Keratinocyte (primary cell): Measurements from ENCODE around the gene OGFOD3. TPM values are rescaled to one million over a fixed set of nuclear protein-coding genes. Genes with fewer than 3 reads are reported as not detected.

Experiments
- DNase-seq: peaks from one replicate; pipeline ENCODE4 v3.0.0-alpha.2; 2011; ENCODE audit warnings: low read depth, missing footprints, low spot score
- FAIRE-seq: peaks from 2 replicates; lab custom pipeline; 2011; peaks lifted over from hg19 to GRCh38; lab: Jason Lieb, UNC
- H2AFZ ChIP-seq: 2 replicates; pipeline ENCODE4 v1.6.0; 2012; ENCODE audit warnings: low read length, control low read depth, inconsistent platforms; ENCODE audit not compliant: control insufficient read depth
- H3K27ac ChIP-seq: 2 replicates; pipeline ENCODE4 v1.5.1; 2011; ENCODE audit warnings: low read length; ENCODE audit not compliant: control insufficient read depth, insufficient read depth
- H3K27me3 ChIP-seq: 3 replicates; pipeline ENCODE4 v1.6.0; 2011; ENCODE audit warnings: low read length; ENCODE audit not compliant: control insufficient read depth, insufficient read depth; ENCODE audit errors: extremely low read depth
- H3K36me3 ChIP-seq, 2 experiments: 2 replicates in 1 of 2; 3 replicates in 1 of 2; pipeline ENCODE4 v1.5.1; 2011; ENCODE audit warnings: low read length in 2 of 2, mild to moderate bottlenecking in 1 of 2; ENCODE audit not compliant: control insufficient read depth in 2 of 2, insufficient read depth in 2 of 2; ENCODE audit errors: extremely low read depth in 1 of 2
- H3K4me1 ChIP-seq: 3 replicates; pipeline ENCODE4 v1.5.1; 2011; ENCODE audit warnings: low read length; ENCODE audit not compliant: control insufficient read depth, insufficient read depth; ENCODE audit errors: extremely low read depth
- H3K4me2 ChIP-seq: 3 replicates; pipeline ENCODE4 v1.6.0; 2011; ENCODE audit warnings: low read depth, low read length; ENCODE audit not compliant: control insufficient read depth, insufficient read depth; ENCODE audit errors: extremely low read depth
- H3K4me3 ChIP-seq, 3 experiments: fragments of 200-600 bp in 1 of 3; sonication (generic) in 1 of 3; 2 replicates in 2 of 3; 3 replicates in 1 of 3; pipeline ENCODE4 v1.5.1; 2011 to 2016; ENCODE audit warnings: low read length in 3 of 3, mild to moderate bottlenecking in 3 of 3, control low read depth in 2 of 3, inconsistent platforms in 1 of 3, low read depth in 1 of 3, mixed read lengths in 1 of 3, mixed run types in 1 of 3, moderate library complexity in 1 of 3; ENCODE audit not compliant: control insufficient read depth in 2 of 3, insufficient read depth in 2 of 3; ENCODE audit errors: extremely low read depth in 1 of 3
- H3K79me2 ChIP-seq: 2 replicates; pipeline ENCODE4 v1.6.0; 2012; ENCODE audit warnings: low read length; ENCODE audit not compliant: control insufficient read depth, insufficient read depth
- H3K9ac ChIP-seq: 3 replicates; pipeline ENCODE4 v1.6.0; 2011; ENCODE audit warnings: low read length; ENCODE audit not compliant: control insufficient read depth, insufficient read depth; ENCODE audit errors: extremely low read depth
- H3K9me1 ChIP-seq: 3 replicates; pipeline ENCODE4 v1.6.0; 2011; ENCODE audit warnings: low read length; ENCODE audit not compliant: control insufficient read depth, insufficient read depth; ENCODE audit errors: extremely low read depth
- H3K9me3 ChIP-seq: 2 replicates; pipeline ENCODE4 v1.5.1; 2012; ENCODE audit warnings: low read depth, low read length; ENCODE audit not compliant: control insufficient read depth
- H4K20me1 ChIP-seq: 3 replicates; pipeline ENCODE4 v1.6.0; 2011; ENCODE audit warnings: low read length; ENCODE audit not compliant: control insufficient read depth, insufficient read depth; ENCODE audit errors: extremely low read depth
- CTCF ChIP-seq, 3 experiments: IDR thresholded peaks in 1 of 3; conservative IDR thresholded peaks in 1 of 3; optimal IDR thresholded peaks in 1 of 3; 2 replicates in 2 of 3; 3 replicates in 1 of 3; pipeline versions ENCODE3 to v1.5.1; 2011; ENCODE audit warnings: low read length in 3 of 3, mild to moderate bottlenecking in 3 of 3, moderate library complexity in 2 of 3, control low read depth in 1 of 3, inconsistent platforms in 1 of 3; ENCODE audit not compliant: insufficient read depth in 2 of 3; ENCODE audit errors: extremely low read depth in 1 of 3
- EZH2 ChIP-seq: IDR thresholded peaks from one replicate; pipeline ENCODE4 v1.6.1; 2012; ENCODE audit warnings: inconsistent platforms, mild to moderate bottlenecking, low read length, moderate library complexity
- dilution Hi-C: fragments of 300-500 bp; cut with MboI; formaldehyde crosslinking; loops from one replicate; pipeline ENCODE4 v1.7.0; 2020; ENCODE audit warnings: low sequenced_read_pairs; ENCODE audit not compliant: extremely low pct_ligation_motif_present
- polyA plus RNA-seq, 5 experiments: library from polyadenylated mRNA; depleted of rRNA in 3 of 5; stranded (reverse) in 3 of 5; stranded (forward) in 1 of 5; unstranded in 1 of 5; fragments of >200 nt; gene quantifications; 1 replicate in 1 of 5; 2 replicates in 3 of 5; 3 replicates in 1 of 5; pipeline versions ENCODE4 v1.2.1 to v1.2.3, GENCODE V29; 2011 to 2012; ENCODE audit warnings: missing spikeins in 2 of 5, low read depth in 1 of 5, low replicate concordance in 1 of 5

OGFOD3 gene
- polyA plus RNA-seq, 1 donor (not counting 4 experiments of a cell fraction or from before 2014, with no cell fraction given): 10.8 TPM

GRCh38 chr17:82384730-82385481 lies 33.5 kb downstream of the OGFOD3 start:
- Histone ChIP-seq H3K9me1 (no peaks in the 10 kb centered on the region), H3K4me2 (peak overlapping the region; percentile 10), H3K4me1 (peaks cover 12% of the 10 kb centered on the region), H3K9me3 (no peaks in the 10 kb centered on the region), H3K79me2 (no peaks in the 10 kb centered on the region), H2AFZ (no peak overlapping the region), H3K27ac (no peak overlapping the region), H3K4me3 (no peak overlapping the region), H3K9ac (no peak overlapping the region), H4K20me1 (no peaks in the 10 kb centered on the region), H3K27me3 (peaks cover 61% of the 10 kb centered on the region), H3K36me3 (no peaks in the 10 kb centered on the region)
- DNase-seq: peak; percentile 42
- TF ChIP-seq CTCF (optimal IDR thresholded peaks at IDR 0.05 in 1 of 3, IDR thresholded peaks at IDR 0.05 in 1 of 3, conservative IDR thresholded peaks at IDR 0.05 in 1 of 3; ENCODE audit: extremely low read depth in 1 of 3, insufficient read depth in 2 of 3, low read length in 3 of 3) (peak; percentile 38 to 85 (median 53)), EZH2 (no peak)
- dilution Hi-C loops: no loop called here
- FAIRE-seq: no peak

DNA sequence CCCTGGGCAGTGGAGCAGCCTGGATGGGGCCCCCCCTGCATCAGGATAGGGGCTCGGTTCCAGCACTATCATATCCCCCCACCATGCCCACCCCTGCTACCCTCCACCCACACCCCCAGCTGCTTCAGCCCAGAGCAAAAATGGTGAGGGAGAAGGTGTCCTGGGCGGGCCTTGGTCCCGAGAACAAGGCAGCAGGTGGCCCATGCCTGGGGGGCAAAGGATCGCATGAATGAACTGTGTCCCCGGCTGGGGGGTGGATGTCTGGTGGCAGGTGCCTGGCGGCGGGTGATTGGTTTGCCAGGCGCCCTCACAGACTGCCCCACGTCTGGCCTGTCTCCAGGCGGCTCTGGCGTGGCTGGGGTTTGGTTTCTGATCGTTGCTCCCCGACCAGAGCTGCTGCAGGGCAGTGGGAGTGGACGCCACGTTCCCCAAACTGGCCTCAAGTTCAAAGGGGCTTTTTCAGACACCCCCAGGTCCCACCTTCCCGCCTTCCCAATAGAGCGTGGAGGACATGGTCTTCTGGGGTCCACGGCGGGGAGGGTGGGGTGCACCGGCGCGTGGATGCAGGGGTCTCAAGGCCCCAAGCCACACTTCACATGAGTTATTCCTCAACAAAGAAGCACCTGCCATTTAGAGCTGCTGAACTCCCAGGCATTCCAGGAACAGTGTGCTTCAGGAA lies 34.2 kb downstream of the OGFOD3 start:
- TF ChIP-seq EZH2: no peak
- TF ChIP-seq CTCF (optimal IDR thresholded peaks at IDR 0.05 in 1 of 3, IDR thresholded peaks at IDR 0.05 in 1 of 3, conservative IDR thresholded peaks at IDR 0.05 in 1 of 3; ENCODE audit: extremely low read depth in 1 of 3, insufficient read depth in 2 of 3, low read length in 3 of 3): no peak
- H3K36me3 ChIP-seq: no peaks in the 10 kb centered on the region
- no peaks in the 10 kb centered on the region for H3K79me2 ChIP-seq
- H3K4me3 ChIP-seq: no peak overlapping the region
- peak; percentile 91 for FAIRE-seq
- H3K9me3 ChIP-seq: no peaks in the 10 kb centered on the region
- H3K4me1 ChIP-seq: peaks cover 12% of the 10 kb centered on the region
- no peaks in the 10 kb centered on the region for H3K9me1 ChIP-seq
- H3K9ac ChIP-seq: no peak overlapping the region
- no peak overlapping the region for H3K27ac ChIP-seq
- peaks cover 69% of the 10 kb centered on the region for H3K27me3 ChIP-seq
- DNase-seq: no peak
- no peak overlapping the region for H2AFZ ChIP-seq
- dilution Hi-C loops: no loop called here
- H4K20me1 ChIP-seq: no peaks in the 10 kb centered on the region
- peak overlapping the region; percentile 10 for H3K4me2 ChIP-seq
